Stomach smooth muscle (tissue), 2 donors: ENCODE measurements around the gene EYS.

Experiments used
- H3K27ac ChIP-seq: one replicate; pipeline ENCODE4 v1.7.0; 2013; ENCODE audit warnings: mild to moderate bottlenecking, low read length, inconsistent platforms
- H3K27me3 ChIP-seq, 2 donors: one replicate each; pipeline ENCODE4 v1.7.0; 2013; ENCODE audit warnings: low read length in 2 of 2; ENCODE audit not compliant: insufficient read depth in 2 of 2, control insufficient read depth in 1 of 2
- H3K36me3 ChIP-seq, 2 donors: one replicate each; pipeline ENCODE4 v1.7.0; 2013; ENCODE audit warnings: low read length in 2 of 2; ENCODE audit not compliant: control insufficient read depth in 2 of 2, insufficient read depth in 2 of 2
- H3K4me1 ChIP-seq: one replicate; pipeline ENCODE4 v1.7.0; 2013; ENCODE audit warnings: low read length; ENCODE audit not compliant: control insufficient read depth, insufficient read depth
- H3K4me3 ChIP-seq, 2 donors: one replicate each; pipeline ENCODE4 v1.7.0; 2013; ENCODE audit warnings: low read length in 2 of 2
- H3K9ac ChIP-seq, 2 donors: one replicate each; pipeline ENCODE4 v1.7.0; 2013; ENCODE audit warnings: low read length in 2 of 2, mild to moderate bottlenecking in 1 of 2
- H3K9me3 ChIP-seq, 2 donors: one replicate each; pipeline ENCODE4 v1.7.0; 2013; ENCODE audit warnings: low read length in 2 of 2; ENCODE audit not compliant: control insufficient read depth in 2 of 2
- donor health status: healthy.
- donor health status: Pancreatic carcinoma.

Gene EYS

GRCh38 chr6:64831680-64832079, 875.3 kb downstream of the EYS start:
- Histone ChIP-seq H3K27me3 (no peaks in the 10 kb centered on the region), H3K9ac (no peak overlapping the region), H3K4me3 (no peak overlapping the region), H3K9me3 (no peaks in the 10 kb centered on the region), H3K36me3 (no peaks in the 10 kb centered on the region), H3K4me1 (no peaks in the 10 kb centered on the region), H3K27ac (no peak overlapping the region)

GRCh38 chr6:64817525-64817924, 889.5 kb downstream of the EYS start:
- Histone ChIP-seq H3K36me3 (no peaks in the 10 kb centered on the region), H3K27me3 (no peaks in the 10 kb centered on the region), H3K9me3 (no peaks in the 10 kb centered on the region), H3K9ac (no peak overlapping the region), H3K4me1 (no peaks in the 10 kb centered on the region), H3K4me3 (no peak overlapping the region), H3K27ac (no peak overlapping the region)

- no peak overlapping the region for H3K27ac ChIP-seq
- no peaks in the 10 kb centered on the region for H3K36me3 ChIP-seq
- H3K4me1 ChIP-seq: no peaks in the 10 kb centered on the region
- no peak overlapping the region for H3K4me3 ChIP-seq
- H3K9me3 ChIP-seq: no peaks in the 10 kb centered on the region
- no peaks in the 10 kb centered on the region for H3K27me3 ChIP-seq
- H3K9ac ChIP-seq: no peak overlapping the region
Observed at GRCh38 chr6:64815718-64816117, 891.3 kb downstream of the EYS start.

GRCh38 chr6:64812138-64812537, 894.9 kb downstream of the EYS start:
- Histone ChIP-seq H3K9me3 (peaks cover 0 to 3% of the 10 kb centered on the region in 2 donors), H3K4me1 (no peaks in the 10 kb centered on the region), H3K36me3 (no peaks in the 10 kb centered on the region), H3K27me3 (no peaks in the 10 kb centered on the region), H3K9ac (no peak overlapping the region), H3K4me3 (no peak overlapping the region), H3K27ac (no peak overlapping the region)

- Histone ChIP-seq H3K27ac (no peak overlapping the region), H3K9me3 (peaks cover 0 to 3% of the 10 kb centered on the region in 2 donors), H3K9ac (no peak overlapping the region)
Observed at GRCh38 chr6:64811119-64811518, 895.9 kb downstream of the EYS start.

GRCh38 chr6:64807785-64808184, 899.2 kb downstream of the EYS start:
- H3K9me3 ChIP-seq: peaks cover 0 to 3% of the 10 kb centered on the region in 2 donors
- no peak overlapping the region for H3K9ac ChIP-seq
- no peak overlapping the region for H3K4me3 ChIP-seq
- H3K4me1 ChIP-seq: no peaks in the 10 kb centered on the region
- H3K27ac ChIP-seq: no peak overlapping the region
- no peaks in the 10 kb centered on the region for H3K27me3 ChIP-seq
- no peaks in the 10 kb centered on the region for H3K36me3 ChIP-seq

More at GRCh38 chr6:64811119-64811518, 895.9 kb downstream of the EYS start:
- no peak overlapping the region for H3K4me3 ChIP-seq
- no peaks in the 10 kb centered on the region for H3K36me3 ChIP-seq
- no peaks in the 10 kb centered on the region for H3K4me1 ChIP-seq
- no peaks in the 10 kb centered on the region for H3K27me3 ChIP-seq

- Histone ChIP-seq H3K27ac (no peak overlapping the region), H3K36me3 (no peaks in the 10 kb centered on the region), H3K9ac (no peak overlapping the region), H3K4me1 (no peaks in the 10 kb centered on the region), H3K27me3 (no peaks in the 10 kb centered on the region), H3K4me3 (no peak overlapping the region), H3K9me3 (no peaks in the 10 kb centered on the region)
Observed at GRCh38 chr6:64803470-64804166, 903.4 kb downstream of the EYS start.

- H3K27me3 ChIP-seq: no peaks in the 10 kb centered on the region
- H3K36me3 ChIP-seq: no peaks in the 10 kb centered on the region
- no peak overlapping the region for H3K9ac ChIP-seq
- no peaks in the 10 kb centered on the region for H3K4me1 ChIP-seq
- no peak overlapping the region for H3K27ac ChIP-seq
- H3K9me3 ChIP-seq: no peaks in the 10 kb centered on the region
- no peak overlapping the region for H3K4me3 ChIP-seq
Observed at GRCh38 chr6:64792534-64792933, 914.5 kb downstream of the EYS start.

- Histone ChIP-seq H3K36me3 (no peaks in the 10 kb centered on the region), H3K4me1 (no peaks in the 10 kb centered on the region), H3K27me3 (no peaks in the 10 kb centered on the region), H3K9me3 (no peaks in the 10 kb centered on the region), H3K9ac (no peak overlapping the region), H3K4me3 (no peak overlapping the region), H3K27ac (no peak overlapping the region)
Observed at GRCh38 chr6:64789476-64789875, 917.5 kb downstream of the EYS start.

GRCh38 chr6:64786736-64787135, 920.3 kb downstream of the EYS start:
- Histone ChIP-seq H3K4me3 (no peak overlapping the region), H3K36me3 (no peaks in the 10 kb centered on the region), H3K9me3 (no peaks in the 10 kb centered on the region), H3K27ac (no peak overlapping the region), H3K27me3 (no peaks in the 10 kb centered on the region), H3K4me1 (no peaks in the 10 kb centered on the region), H3K9ac (no peak overlapping the region)

- H3K9me3 ChIP-seq: peaks cover 0 to 4% of the 10 kb centered on the region in 2 donors
- H3K9ac ChIP-seq: no peak overlapping the region
- H3K36me3 ChIP-seq: no peaks in the 10 kb centered on the region
- H3K27me3 ChIP-seq: no peaks in the 10 kb centered on the region
- H3K4me1 ChIP-seq: no peaks in the 10 kb centered on the region
- H3K4me3 ChIP-seq: no peak overlapping the region
- no peak overlapping the region for H3K27ac ChIP-seq
Observed at GRCh38 chr6:64782877-64783276, 924.1 kb downstream of the EYS start.
